ENCODE measurements around the gene YPEL2.

GRCh38 chr17:59287452-59287851, 44.0 kb upstream of the YPEL2 start:
- no peak for TF ChIP-seq CTCF (IDR thresholded peaks at IDR 0.05)
- TF ChIP-seq POLR2A (IDR thresholded peaks at IDR 0.05) = no peak
